ENCODE results near the gene TMEM86A.

DNA sequence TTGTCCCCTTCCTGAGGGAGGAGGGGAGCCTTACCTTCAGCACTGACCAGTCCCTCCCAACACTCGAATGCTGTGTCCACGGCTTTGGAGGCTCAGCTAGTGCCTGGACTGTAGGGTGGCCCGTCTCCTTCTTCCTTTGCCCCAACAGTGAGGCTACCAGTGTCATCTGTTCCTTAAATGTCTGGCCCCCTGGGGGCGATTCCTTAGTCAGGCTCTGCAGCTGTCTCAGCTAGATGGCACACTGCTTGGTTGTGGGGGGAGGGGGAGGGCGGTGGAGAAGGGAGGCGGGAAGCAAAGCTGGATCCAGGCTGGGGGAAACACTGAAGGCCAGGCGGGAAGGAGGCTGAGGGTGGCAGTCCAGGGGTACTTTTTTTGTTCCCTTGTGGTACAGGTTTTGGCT, 27.5 kb downstream of the TMEM86A start, which contains the start of gene IGSF22:
- TF ChIP-seq CTCF (IDR thresholded peaks at IDR 0.05) = no peak
- no peak for TF ChIP-seq POLR2A (IDR thresholded peaks at IDR 0.05)
- no peak for TF ChIP-seq EP300 (IDR thresholded peaks at IDR 0.05)
